ENCODE data around the gene VSIG8.

GRCh38 chr1:159862557-159862956 is at the start of gene VSIG8:
- TF ChIP-seq TAF1 (IDR thresholded peaks at IDR 0.05; ENCODE audit: low read depth, low read length), result no peak
- no peak for TF ChIP-seq POLR2A (IDR thresholded peaks at IDR 0.05; ENCODE audit: low read depth, low read length)
- no peak for TF ChIP-seq POLR2AphosphoS5 (IDR thresholded peaks at IDR 0.05; ENCODE audit: low read depth, low read length)
- TF ChIP-seq SPI1 (IDR thresholded peaks at IDR 0.05; ENCODE audit: low read depth, low read length), result no peak
- TF ChIP-seq PAX5 (IDR thresholded peaks at IDR 0.05; ENCODE audit: insufficient read depth, low read length, severe bottlenecking), result no peak
- no peak for TF ChIP-seq POU2F2 (IDR thresholded peaks at IDR 0.05; ENCODE audit: low read depth, low read length)
